ENCODE data around the gene KCTD5.
A peak's percentile ranks its signal among the peaks of the same experiment; 100 is the strongest.

KCTD5 gene

GRCh38 chr16:2708955-2709587 is 26.7 kb downstream of the KCTD5 start:
- no peak for DNase-seq

- DNase-seq = no peak
Observed at GRCh38 chr16:2709588-2709984, 27.3 kb downstream of the KCTD5 start.

GRCh38 chr16:2710021-2710710 is 27.8 kb downstream of the KCTD5 start:
- DNase-seq = no peak

- DNase-seq = peak in 2 of 51 donors; percentile 6 to 72
Observed at GRCh38 chr16:2710711-2711231, 28.4 kb downstream of the KCTD5 start.

- DNase-seq = no peak
Observed at GRCh38 chr16:2711370-2712062, 29.2 kb downstream of the KCTD5 start.

- DNase-seq = no peak
Observed at GRCh38 chr16:2712063-2712441, 29.7 kb downstream of the KCTD5 start.

- no peak for DNase-seq
Observed at GRCh38 chr16:2712546-2712945, 30.2 kb downstream of the KCTD5 start.

- DNase-seq = no peak
Observed at GRCh38 chr16:2713523-2713922, 31.2 kb downstream of the KCTD5 start.

GRCh38 chr16:2713985-2714774 is 31.9 kb downstream of the KCTD5 start:
- DNase-seq = no peak

GRCh38 chr16:2715064-2715463 is 32.7 kb downstream of the KCTD5 start:
- no peak for DNase-seq

- DNase-seq = peak in 34 of 51 donors; percentile 1 to 63 (median 26)
Observed at GRCh38 chr16:2715519-2715918, 33.2 kb downstream of the KCTD5 start.

- DNase-seq = no peak
Observed at GRCh38 chr16:2715966-2716885, 33.9 kb downstream of the KCTD5 start.

GRCh38 chr16:2716948-2717347 is 34.6 kb downstream of the KCTD5 start:
- no peak for DNase-seq

GRCh38 chr16:2717383-2718263 is 35.3 kb downstream of the KCTD5 start:
- no peak for DNase-seq

GRCh38 chr16:2719328-2720063 is 37.2 kb downstream of the KCTD5 start:
- no peak for DNase-seq

GRCh38 chr16:2720064-2720457 is 37.7 kb downstream of the KCTD5 start, which contains the start of gene PRSS27:
TSS of gene PRSS27 (minus strand) at chr16:2720224. CDS start at chr16:2720160, 64 bp downstream.
- no peak for DNase-seq

GRCh38 chr16:2720719-2721633 is 38.7 kb downstream of the KCTD5 start:
- DNase-seq = peak in 46 of 51 donors; percentile 7 to 82 (median 55)

Measured in hypothalamus (tissue), 51 donors.